CD4-positive, alpha-beta T cell treated with Interleukin-4 for 1 hour (primary cell): ENCODE results near the gene RGS14.
"Not testable (repeated sequence)": the region's sequence is repeated elsewhere in the genome, so short reads cannot be mapped to it uniquely, and the experiment has no call there.

Source experiments
- DNase-seq, 2 donors: peaks; one replicate each; pipeline ENCODE4 v3.0.0-alpha.2; 2020 to 2022

The RGS14 gene

GRCh38 chr5:177327539-177328522, 29.9 kb upstream of the RGS14 start:
- DNase-seq = peak in 1 of 2 donors; percentile 34

DNA sequence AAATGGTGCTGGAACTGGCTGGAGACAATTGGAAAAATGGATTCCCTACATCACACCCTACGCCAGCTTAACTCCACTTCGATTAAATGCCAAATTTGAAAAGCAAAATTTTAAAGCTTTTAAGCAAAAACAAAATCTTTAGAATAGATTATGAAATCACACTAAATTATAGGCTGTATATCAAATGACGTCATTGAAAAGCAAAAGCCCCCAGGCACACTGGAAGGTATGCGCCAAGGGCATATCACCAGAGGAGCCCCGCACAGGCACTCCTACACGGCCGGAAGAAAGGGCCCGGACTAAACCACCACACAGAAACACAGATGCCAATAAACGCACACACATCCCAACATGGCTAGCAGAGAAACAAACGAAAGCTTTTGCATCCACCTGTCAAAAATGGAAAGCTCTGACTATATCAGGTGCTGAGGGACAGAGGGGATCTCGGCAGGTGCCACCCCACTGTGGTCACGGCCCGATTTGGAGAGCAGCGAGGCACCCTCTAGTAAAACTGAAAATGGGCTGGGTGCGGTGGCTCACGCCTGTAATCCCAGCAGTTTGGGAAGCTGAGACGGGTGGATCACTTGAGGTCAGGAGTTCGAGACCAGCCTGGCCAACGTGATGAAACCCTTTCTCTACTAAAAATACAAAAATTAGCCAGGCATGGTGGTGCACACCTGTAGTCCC, 29.0 kb upstream of the RGS14 start:
- DNase-seq = no peak

DNA sequence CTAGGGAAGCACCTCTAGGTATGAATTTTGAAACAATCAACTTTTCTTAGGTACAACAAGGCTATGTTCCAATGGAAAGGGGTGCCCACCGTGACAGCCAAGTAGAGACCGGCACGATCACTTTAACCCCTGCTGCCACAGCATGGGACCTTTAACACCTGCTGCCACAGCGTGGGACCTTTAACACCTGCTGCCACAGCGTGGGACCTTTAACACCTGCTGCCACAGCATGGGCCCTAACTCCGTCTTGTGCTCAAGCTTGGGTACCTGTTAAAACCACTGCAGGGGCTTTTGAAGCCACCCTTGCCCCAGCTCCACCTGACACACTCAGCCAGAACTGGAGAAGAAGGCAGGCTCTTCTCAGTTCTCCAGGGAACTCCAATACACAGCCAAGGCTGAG, 27.8 kb upstream of the RGS14 start:
- no peak for DNase-seq

DNA sequence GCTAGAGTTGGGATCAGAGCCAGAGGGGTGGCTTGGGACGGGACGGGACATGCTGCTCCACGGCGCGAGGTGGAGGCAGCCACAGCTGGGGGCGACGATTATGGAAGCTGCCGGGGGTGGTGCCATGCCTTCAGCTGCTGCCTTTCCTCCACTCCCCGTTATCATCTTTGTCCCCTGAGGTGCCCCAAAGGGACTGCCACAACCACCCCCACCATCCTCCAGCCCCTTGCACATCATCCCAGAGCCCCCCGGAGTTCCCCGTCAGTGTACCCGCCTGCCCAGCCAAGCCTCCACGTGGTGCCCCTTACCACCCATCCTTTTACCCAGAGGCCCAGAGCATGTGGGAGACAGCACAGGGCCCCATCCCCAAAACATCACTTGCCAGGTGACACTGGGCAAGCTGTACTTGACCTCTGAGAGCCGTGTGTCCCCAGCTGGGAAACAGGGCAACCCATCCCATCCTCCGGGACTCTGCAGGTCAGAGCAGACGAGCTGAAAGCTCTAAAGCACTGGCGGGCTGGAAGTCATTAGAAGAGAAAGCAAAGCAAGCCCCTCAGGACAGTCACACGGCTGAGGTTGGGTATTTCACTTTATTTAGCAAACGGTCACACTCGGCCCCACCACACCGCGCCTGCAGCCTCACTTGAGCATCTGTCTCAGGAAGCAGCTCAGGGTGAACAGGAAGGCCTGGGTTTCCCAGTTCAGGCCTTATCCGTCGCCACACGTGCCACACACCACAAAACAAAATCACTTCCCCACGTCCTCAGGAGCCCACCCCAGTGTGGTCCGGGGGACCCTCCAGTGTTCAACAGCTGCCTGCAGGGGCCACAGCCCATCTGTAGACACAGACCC, 26.5 kb upstream of the RGS14 start:
- no peak for DNase-seq

GRCh38 chr5:177332031-177332895, 25.5 kb upstream of the RGS14 start:
- DNase-seq = no peak

GRCh38 chr5:177332896-177333260, 24.8 kb upstream of the RGS14 start:
- no peak for DNase-seq

DNA sequence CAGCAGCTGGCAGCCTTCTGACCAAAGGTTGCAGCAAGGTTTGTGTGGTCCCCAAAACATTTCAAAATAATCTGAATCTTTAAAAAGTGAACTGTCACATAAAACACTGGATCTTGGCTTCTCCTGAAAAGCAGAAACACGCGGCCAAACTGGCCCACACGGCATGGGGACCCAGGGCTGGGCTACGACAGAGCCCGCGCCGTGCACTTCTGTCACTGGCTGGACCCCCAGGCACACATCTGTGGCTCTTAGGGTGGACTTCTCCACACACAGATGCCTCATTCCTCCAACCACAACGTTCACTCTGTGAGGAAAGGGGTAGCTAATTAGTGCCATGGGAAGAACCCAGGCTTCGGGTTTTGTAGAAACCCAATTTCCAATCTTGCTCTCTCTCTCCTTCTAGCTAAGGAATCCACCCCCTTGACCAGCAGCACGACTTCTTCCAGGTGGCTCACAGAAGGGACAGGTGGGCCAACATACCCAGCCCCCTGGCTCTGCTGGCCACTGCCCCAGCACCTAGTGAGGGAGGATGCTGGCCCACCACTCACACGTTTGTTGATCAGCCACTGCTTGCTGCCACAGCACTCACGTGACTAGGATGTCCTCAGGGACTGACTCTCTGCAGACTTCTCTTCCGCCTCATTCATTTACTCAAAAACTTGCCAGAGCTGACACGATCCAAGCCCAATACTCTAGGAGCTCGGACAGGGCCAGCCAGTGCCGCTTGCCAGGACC, 24.1 kb upstream of the RGS14 start:
- no peak for DNase-seq

GRCh38 chr5:177334155-177334551, 23.6 kb upstream of the RGS14 start:
- no peak for DNase-seq

DNA sequence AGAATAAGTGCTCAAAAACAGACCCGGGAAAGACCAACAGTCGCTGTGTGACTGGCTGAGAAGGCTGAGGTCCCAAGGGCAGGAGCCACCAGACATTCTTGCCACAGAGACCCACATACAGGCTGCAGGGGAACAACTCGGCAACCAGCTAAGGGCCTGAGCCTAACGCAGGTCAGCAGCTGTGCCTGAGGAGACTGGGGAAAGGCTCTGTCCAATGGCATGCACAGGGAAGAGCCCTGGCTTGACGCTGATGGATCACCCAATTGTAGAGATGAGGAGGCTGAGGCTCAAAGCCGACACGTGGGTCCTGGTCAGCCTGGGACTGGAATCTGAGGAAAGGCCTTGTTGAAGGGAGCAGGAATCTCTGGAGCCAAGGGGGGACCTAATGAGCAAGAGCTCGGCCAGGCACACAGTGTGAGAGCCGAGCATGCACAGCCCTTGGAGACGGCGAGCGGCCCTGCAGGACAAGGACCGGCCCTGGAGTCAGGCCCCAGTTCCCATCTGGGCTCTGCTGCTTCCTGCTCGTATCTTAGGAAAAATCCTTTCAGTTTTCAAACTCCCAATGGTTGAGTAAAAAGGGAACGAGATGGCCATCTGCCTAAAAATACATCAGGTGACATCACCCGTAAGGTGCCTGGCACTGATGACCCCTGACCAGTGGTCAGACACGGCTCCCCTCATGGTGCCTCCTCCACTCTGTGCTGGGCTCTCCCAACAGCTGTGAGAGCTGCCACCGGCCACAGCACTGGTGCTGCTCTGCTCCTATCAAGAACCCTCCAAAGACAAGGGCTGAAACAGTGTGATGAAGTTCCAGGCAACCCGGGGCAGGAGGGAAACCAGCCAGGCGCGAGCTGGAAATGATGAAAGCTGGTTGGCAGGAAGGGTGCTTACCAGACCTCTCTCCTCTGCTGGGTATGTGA, 22.7 kb upstream of the RGS14 start:
- DNase-seq = no peak

GRCh38 chr5:177335701-177336065, 22.0 kb upstream of the RGS14 start:
- DNase-seq = no peak

DNA sequence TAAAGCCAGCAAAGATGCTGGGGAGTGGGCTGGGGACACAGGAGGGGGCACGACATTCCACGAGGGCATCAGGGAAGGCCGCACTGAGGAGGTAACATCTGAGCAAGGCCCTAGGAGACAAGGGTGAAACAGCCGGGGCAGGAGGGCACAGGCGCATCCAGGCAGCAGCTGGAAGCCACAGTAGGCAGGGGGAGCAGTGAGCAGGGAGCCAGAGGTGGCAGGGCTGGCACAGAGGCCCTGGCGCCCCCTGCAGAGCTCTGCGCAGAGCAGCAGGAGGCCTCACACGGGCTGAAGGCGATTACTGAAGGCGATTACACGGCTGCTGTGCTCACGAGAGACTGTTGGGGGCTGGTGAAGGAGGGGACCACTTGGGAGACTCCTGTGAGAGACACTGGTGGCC, 21.6 kb upstream of the RGS14 start:
- no peak for DNase-seq

DNA sequence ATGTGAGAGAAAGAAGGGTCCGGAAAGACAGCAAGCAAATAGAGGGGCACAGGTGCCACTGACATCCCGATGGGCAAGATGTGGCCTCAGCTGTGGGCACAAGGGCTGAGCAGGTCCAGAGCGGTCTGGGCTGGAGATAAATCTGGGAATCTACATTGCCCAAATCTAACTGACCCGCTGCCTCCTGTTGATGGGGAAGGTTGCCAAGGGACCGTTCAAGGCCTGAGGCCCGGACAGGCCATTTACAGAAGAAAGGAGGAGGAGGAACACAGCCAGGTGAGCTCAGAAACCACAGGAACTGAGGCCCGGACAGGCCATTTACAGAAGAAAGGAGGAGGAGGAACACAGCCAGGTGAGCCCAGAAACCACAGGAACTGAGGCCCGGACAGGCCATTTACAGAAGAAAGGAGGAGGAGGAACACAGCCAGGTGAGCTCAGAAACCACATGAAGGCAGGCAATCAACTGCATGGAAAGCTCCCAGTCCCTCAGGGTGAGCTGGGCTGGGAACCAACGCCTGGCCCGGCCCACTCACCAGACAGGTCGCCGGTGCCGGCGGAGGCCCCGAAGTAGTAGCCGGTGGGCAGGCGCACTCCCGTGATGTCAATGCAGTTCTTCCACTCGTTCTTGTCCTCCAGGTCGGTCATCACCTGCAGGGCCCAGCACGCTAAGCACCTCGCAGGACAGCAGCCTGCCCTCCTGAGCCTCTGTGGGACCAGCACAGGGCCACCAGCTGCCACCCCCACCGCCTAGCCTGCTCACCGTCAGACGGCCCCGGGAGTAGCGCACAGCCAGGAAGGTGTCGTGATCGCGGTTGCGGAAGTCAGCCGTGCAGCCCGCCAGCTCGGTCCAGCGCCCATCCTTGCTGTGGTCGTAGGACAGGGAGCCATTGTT, 20.9 kb upstream of the RGS14 start:
- DNase-seq = no peak

DNA sequence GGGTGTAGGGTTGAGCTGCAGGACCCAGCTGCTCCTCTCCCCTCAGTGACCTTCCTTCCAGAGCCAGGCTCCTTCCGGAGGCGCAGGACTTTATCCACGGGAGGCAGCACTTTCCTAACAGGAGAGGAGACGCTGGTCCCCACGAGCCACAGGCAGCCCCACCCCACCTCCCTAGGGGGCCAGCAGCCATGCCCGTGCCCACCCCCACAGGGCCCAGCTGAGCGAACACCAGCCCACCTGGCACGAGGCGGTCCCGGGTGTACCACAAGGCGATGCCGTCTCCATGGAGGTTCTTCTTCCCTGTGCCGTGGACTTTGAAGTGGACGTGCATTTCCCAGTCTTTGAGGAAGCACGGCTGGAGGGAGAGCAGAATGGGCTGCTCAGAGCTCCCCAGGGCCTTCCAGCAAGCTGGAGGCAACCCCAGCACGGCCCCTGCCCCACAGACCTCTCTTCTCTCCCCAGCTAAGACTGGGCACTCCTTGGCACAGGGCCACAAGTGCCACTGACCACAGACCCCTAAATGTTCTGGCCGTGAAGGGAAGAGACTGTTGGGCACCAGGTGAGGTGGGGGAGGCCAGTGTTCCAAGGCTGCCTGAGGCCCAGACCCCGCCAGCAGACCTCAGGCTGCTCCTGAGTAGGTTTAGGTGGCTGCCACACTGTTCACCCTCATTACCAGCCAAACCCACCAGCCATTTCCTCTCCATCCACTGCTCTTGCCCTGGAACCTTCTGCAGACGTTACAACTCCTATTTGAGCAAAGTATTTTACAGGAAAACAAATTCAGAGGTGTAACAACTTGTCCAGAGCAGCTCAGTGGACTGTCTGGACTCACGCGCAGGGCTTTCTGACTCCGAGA, 19.2 kb upstream of the RGS14 start:
- DNase-seq = no peak

DNA sequence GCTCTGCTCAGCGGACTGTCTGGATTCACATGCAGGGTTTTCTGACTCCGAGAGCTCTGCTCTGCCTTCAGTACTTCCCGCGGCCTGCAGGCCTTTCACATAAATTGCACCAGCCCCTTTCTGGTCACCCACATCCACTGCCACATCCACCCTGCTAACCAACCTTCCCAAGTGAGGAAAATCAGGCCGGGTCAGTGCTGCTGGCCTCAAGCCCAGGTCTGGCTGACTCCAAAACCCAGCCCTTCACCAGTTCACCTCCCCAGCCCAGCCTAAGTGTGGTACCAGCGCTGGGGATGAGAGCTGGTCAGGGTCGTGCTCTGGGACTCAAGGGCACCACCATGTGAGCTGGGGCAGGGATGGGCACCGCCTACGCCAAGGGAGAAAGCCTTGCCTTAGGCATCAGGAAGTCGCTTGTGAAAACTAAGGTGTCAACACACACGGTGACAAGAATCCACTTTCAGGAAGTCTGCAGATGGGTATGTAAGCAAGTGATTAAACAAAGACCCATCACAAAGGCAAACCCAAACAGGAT, 18.6 kb upstream of the RGS14 start:
- DNase-seq = no peak

DNA sequence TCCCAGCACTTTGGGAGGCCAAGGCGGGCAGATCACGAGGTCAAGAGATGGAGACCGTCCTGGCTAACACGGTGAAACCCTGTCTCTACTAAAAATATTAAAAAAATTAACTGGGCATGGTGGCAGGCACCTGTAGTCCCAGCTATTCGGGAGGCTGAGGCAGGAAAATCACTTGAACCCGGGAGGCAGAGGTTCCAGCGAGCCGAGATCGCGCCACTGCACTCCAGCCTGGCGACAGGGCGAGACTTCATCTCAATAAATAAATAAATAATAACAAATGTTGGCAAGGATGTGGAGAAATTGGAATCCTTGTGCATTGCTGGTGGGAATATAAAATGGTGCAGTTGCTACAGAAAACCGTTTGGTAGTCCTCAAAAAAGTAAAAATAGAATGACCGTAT, 14.7 kb upstream of the RGS14 start:
- DNase-seq = not testable (repeated sequence)

DNA sequence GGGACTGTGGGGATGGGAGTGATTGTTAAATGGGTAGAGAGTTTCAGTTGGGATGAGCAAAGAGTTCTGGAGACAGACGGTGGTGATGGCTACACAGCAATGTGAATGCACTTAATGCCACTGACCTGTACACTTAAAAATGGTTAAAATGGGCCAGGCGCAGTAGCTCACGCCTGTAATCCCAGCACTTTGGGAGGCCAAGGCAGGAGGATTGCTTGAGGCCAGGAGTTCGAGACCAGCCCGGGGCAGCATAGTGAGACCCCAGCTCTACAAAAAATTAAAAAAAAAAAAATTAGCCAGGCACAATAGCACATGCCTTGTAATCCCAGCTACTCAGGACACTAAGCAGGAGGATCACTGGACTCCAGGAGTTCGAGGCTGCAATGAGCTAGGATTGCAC, 13.9 kb upstream of the RGS14 start:
- no peak for DNase-seq

- no peak for DNase-seq
These were observed 12.8 kb upstream of the RGS14 start for GRCh38 chr5:177344891-177345290.

- DNase-seq = no peak
These were observed 10.9 kb upstream of the RGS14 start for GRCh38 chr5:177346820-177347219.
